Fibroblast of the conjunctiva (primary cell): ENCODE measurements around the gene TCAF1.
"Not testable (repeated sequence)": the region's sequence is repeated elsewhere in the genome, so short reads cannot be mapped to it uniquely, and the experiment has no call there.

Experiments
- DNase-seq: peaks from one replicate; pipeline ENCODE4 v3.0.0-alpha.2; 2010; ENCODE audit warnings: low read depth

The TCAF1 gene

DNA sequence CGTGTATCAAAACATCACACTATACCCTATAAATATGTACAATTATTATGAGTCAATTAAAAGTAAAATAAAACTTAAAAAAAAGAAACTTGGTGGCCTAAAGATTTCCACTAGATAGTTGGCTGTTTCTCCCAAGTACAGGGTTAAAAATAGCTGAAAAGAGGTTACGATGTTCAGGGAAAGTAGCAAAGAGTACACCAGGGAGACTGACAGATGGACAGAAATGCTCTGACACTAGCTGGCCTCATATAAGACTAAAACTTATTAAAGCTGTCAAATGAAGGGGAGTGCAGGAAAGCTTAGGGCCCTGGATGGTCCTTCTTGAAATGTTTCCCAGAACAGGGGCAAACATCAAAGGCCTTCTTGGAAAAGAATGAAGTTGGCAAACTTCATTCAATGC lies 51.3 kb downstream of the TCAF1 start:
- no peak for DNase-seq

DNA sequence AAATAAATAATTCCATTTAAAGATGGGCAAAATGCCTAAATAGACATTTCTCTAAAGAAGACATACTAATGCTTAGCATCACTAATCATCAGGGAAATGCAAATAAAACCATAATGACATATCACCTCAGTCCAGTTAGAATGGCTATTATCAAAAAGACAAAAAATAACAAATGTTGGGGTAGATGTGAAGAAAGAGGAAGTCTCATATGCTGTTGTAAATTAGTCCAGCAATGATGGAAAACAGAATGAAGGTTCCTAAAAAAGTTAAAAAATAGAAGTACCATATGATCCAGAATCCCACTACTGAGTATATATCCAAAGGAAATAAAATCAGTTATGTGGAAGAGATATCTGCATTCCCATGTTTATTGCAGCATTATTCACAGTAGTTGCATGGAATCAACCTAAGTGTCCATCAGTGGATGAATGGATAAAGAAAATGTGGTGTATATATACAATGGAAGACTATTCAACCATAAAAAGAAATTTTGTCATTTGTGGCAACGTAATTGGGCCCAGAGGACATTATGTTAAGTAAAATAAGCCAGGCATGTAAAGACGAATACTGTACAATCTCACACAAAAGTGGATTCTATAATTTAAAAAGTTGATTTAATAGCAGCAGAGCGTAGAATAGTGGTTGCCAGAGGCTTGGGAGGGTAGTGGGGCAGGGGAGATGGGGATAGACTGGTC lies 52.0 kb downstream of the TCAF1 start:
- no peak for DNase-seq

DNA sequence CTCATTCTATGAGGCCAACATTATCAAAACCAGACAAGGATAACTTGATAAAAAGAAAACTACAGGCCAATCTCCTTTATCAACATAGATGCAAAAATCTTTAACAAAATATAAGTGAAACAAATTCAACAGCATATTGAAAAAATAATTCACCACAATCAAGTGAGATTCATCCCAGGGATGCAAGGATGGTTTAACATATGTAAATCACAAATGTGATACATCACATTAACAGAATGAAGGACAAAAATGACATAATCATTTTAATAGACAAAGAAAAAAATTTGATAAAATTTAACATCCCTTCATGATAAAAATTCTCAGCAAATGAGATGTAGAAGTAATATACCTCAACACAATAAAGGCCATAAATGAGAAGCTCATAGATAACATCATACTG lies 53.8 kb downstream of the TCAF1 start:
- DNase-seq, result no peak

DNA sequence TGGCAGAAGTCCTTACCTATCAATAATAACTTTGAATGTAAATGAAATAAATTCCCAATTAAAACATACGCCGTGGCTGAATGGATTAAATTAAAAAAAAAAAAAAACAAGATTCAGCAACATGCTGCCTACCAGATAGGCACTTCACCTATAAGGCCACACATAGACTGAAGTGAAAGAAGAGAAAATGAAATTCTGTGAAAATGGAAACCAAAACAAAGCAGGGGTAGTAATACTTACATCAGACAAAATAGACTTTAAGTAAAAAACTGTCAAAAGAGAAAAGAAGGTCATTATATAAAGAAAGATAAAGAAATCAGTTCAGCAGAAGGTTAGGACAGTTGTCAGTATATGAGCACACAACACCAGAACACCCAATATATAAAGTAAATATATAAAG lies 55.3 kb downstream of the TCAF1 start:
- DNase-seq, result no peak

DNA sequence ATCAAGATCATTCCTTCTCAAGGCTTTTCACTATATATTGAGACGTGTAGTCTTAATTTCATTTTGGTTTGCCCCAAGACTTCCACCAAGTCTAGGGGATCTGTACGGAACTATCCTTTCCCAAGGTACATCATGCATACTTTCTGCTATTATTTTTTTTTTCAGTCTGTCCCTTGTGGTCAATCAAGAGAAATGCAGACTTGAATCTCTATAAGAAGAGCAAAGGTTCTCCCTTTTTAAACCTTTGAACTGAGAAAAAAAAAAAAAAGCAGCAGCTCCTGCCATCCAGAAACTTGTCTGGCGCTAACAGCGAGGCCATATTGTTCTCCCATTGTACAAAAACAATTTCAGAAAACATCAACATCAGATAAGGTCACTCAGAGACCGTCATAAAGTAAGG lies 60.3 kb downstream of the TCAF1 start:
- DNase-seq, result not testable (repeated sequence)

DNA sequence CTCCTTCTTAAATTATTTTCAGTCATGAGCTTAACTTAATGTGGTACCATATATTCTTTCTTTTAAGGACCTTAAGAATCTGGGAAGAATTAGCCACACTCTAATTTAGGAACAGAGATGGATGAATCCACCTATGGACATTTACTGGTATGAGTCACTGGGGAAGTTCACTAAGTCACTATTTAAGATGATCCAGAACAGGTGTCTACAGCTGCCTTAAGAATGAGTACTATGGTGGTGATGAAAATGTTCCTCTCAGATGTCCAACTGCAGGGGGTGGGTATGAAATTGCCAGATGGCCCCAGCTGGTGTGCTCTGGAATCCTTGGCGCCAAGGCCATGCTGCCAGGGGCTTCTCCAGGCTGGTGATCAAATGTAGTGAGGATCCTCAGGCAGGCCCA lies 61.9 kb downstream of the TCAF1 start:
- DNase-seq, result not testable (repeated sequence)

DNA sequence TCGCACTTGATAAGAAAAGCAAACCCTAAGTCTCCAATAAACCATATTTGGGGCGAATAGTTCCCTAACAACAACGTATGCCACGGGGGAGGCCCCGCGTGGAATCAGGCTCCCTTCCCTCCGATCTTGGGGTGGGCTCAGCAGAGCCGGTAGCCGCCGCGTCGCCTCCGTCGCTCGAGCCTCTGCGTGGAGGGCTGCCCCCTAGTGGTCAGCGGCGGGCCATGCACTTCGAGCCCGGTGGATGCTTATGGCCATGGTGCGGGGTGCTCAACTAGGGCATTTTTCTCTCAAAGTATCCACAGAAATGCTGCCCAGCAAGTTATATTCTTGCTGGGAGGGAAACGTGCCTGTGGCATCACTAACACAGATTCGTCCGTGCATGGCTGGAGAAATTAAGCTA lies 64.8 kb downstream of the TCAF1 start:
- not testable (repeated sequence) for DNase-seq

- not testable (repeated sequence) for DNase-seq
Observed at GRCh38 chr7:143836622-143837021, 65.4 kb downstream of the TCAF1 start.

DNA sequence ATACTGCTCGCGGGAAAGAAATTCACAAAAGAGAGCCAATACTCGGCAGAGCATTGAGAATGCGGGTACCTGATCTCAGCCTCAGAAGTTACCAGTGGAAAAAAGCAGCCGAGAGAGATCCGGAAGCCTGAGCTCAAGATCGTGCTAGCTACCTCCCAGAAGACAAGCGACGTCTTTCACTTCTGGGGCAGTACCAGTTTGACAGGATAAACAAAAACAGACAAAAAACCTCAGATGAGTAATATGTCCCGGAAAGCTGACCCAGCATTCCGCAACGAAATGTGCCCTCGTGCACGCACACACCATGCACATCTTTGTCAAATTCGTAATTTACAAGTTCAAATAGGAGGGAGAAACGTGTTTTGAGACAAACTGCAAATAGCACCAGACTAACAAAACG lies 65.9 kb downstream of the TCAF1 start:
- not testable (repeated sequence) for DNase-seq

DNA sequence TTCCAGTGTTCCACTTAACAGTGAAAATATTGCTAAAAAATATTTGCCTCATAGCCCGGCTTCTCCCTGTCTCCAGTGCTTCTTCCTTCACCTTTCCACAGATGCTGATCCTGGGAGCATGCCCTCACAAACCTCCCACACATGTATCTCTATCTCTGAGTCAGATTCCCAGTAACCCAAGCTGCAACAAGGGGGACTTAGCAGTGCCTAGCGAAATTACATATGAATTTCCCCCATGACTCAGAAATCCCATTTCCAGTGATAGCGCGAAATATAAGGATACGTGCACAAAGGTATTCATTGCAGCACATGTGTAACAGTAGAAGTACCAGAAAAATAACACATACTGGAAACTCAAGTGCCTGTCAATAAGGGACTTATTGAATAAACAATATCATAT lies 75.4 kb downstream of the TCAF1 start:
- DNase-seq, result not testable (repeated sequence)

- not testable (repeated sequence) for DNase-seq
Observed at GRCh38 chr7:143824295-143825135, 77.5 kb downstream of the TCAF1 start.

DNA sequence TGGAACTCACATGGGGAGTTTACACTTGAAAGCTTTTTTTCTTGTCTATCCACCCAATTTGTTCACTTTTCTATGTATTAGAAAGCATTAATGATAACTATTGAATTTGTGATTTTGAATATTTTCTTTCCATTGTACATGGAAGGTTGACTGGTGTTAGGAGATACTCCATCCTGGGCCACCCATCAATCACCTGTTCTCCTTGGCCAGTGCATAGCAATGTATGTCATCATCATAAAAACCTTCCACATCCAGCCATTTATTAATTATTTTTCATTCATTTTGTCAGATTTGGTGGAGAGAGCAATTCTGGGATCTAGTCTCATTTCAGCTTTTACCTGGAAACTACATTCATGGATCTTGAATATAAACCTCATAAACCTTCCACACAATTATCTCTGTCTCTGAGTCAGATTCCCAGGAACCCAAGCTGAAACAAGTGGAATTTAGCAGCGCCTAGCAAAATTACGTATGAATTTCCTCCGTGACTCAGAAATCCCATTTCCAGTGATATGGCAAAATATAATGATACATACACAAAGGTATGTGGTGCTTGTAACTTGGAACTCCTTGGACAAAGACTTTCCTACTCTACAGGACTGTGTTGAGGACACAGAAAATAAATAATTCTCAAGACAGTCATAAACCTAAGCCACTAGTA lies 78.2 kb downstream of the TCAF1 start:
- DNase-seq, result not testable (repeated sequence)

DNA sequence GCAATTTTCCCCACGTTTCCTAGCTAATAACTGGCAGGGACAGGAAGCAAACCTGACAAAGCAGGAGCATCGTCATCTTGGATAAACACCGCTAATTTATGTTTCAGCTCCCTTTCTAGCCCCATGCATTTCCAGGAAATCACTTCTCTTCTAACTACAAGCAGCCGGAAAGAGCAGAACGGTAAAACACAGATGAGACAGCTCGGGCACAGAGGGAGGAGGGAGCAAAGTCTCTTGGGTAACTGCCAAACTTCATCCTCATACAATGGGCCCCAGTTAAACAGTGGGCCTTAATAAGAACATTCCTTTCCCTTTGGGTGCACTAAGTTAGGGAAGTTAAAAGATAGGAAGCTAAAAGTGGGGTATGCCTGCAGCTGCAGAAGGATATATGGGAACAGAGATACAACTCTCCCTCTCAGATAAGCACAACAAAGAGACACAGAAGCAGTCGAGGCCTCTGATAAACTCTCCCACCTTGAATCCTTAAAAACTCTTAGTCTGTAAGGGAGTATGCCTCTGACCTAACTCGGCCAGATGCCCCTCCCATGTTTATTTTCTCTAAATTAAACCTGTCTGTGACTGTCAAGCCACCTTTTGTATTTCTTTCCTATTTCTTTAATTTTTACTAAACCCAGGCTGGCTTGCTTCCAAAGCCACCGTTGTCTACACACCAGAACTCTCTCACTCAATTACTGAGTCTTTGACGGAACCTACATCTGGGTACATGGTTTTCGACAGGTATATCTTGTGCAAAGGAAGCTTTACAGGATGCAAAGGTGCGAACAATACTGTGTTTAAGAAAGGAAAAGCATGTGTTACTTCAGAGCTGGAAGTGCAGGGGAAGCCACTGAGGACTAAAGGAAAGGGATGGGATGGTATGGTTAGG lies 80.3 kb downstream of the TCAF1 start:
- DNase-seq, result not testable (repeated sequence)

DNA sequence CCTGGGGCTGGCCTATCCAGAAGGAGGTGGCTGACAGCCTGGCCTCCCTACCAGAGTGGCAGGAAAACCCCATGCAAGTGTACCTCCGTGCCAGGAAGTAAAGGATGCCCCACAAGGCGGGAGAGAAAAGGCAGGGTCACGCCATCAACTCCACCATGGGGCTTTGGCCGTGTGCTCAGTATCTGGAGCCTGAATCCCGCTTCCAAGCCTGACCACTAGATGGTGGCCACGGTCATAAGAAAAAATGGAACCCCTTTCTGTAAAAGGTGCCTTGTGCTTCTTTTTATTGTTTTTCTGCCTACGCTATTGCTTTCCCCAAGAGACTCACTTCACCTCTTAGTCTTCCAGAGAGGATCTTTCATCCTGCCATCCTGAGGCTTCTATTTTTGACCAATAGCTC lies 84.1 kb downstream of the TCAF1 start:
- DNase-seq, result not testable (repeated sequence)

DNA sequence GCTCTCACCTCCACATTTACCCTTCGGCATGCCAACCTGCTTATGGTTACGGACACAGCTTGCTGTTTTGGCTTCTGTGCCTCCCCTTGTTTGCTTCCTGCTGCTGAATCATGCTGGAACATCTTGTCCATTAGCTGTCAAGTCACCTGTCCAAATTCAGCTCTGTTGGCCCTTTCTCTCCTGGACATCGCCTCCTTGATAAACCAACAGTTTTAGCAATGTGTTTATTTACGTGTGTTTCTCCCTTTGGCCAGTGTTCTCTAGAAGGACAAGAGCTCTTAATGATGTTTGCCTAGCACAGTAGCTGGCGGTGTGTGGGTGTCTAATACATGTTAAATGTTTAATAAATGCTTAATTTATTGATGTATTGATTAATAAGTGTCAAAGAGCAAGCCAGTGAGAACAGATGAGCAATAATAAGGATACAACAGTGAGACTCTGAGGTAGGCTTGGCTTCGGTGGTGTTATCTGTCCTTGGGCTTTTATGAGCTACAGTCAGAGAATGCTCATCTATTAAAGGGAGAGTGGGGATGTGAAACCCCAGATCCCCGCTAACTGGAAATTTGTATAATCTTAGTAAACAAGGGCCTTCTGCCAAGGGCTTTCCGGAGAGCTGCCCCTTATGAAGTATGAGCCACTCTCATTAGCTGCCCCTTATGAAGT lies 85.4 kb downstream of the TCAF1 start:
- DNase-seq, result not testable (repeated sequence)

DNA sequence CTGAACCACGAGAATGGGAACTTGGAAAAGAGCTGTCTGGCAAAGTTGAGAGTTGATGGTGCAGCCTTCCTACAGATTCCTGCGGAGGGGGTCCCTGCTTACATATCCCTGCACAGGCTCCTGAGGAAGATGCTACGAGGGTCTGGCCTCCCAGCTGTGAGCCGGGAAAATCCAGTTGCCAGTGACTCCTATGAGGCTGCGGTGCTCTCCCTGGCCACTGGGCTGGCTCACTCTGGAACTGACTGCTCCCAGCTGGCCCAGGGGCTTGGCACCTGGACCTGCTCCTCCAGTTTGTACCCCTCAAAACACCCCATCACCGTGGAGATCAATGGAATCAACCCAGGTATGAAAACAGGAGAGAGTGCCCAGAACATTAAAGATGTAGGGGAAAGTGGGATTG lies 91.3 kb downstream of the TCAF1 start:
- DNase-seq, result not testable (repeated sequence)

GRCh38 chr7:143806664-143807071 lies 95.3 kb downstream of the TCAF1 start:
- DNase-seq, result not testable (repeated sequence)
